Colonic mucosa (tissue), 4 donors: ENCODE measurements around the gene SMPDL3B. TPM values are rescaled to one million over a fixed set of nuclear protein-coding genes. Genes with fewer than 3 reads are reported as not detected.

ENCODE experiments used
- DNase-seq: peaks from one replicate; pipeline ENCODE4 v3.0.0-alpha.2; 2020
- H3K27ac ChIP-seq: fragments of 200-600 bp; one replicate; pipeline ENCODE4 v1.8.0; 2021
- H3K27me3 ChIP-seq: fragments of 200-600 bp; one replicate; pipeline ENCODE4 v1.8.0; 2021
- H3K36me3 ChIP-seq: fragments of 200-600 bp; one replicate; pipeline ENCODE4 v1.8.0; 2021
- H3K4me1 ChIP-seq: fragments of 200-600 bp; one replicate; pipeline ENCODE4 v1.8.0; 2021; ENCODE audit warnings: mild to moderate bottlenecking
- H3K4me3 ChIP-seq: fragments of 200-600 bp; one replicate; pipeline ENCODE4 v1.8.0; 2021
- H3K9ac ChIP-seq, 2 donors: one replicate each; pipeline ENCODE4 v1.7.0; 2013; ENCODE audit warnings: control low read depth in 2 of 2, low read depth in 2 of 2, low read length in 2 of 2
- H3K9me3 ChIP-seq: fragments of 200-600 bp; one replicate; pipeline ENCODE4 v1.8.0; 2021
- CTCF ChIP-seq: fragments of 200-600 bp; IDR thresholded peaks from one replicate; pipeline ENCODE4 v1.8.0; 2022; ENCODE audit warnings: antibody characterized with exemption, mild to moderate bottlenecking
- intact Hi-C: fragments of 100-400 bp; cut with DNase I; formaldehyde crosslinking; loops from one replicate; pipeline ENCODE4 v1.14.1; 2022
- total RNA-seq, 2 donors: library from RNA; stranded (reverse); fragmentation: NEBNext Ultra II Directional in 1 of 2; extraction: Animal tissue kit (Norgen Biotek cat#: 25700) in 1 of 2; gene quantifications; one replicate each; pipeline ENCODE4 v1.2.1, GENCODE V29; 2021
- donor health status: healthy.
- donor health status: DM: no; HTN: no; CAD: no.
- donor health status: DM: no; HTN: no; CAD: no.

The SMPDL3B gene
- total RNA-seq, 2 donors from 2014 or later, result 27.4 to 38.6 TPM

DNA sequence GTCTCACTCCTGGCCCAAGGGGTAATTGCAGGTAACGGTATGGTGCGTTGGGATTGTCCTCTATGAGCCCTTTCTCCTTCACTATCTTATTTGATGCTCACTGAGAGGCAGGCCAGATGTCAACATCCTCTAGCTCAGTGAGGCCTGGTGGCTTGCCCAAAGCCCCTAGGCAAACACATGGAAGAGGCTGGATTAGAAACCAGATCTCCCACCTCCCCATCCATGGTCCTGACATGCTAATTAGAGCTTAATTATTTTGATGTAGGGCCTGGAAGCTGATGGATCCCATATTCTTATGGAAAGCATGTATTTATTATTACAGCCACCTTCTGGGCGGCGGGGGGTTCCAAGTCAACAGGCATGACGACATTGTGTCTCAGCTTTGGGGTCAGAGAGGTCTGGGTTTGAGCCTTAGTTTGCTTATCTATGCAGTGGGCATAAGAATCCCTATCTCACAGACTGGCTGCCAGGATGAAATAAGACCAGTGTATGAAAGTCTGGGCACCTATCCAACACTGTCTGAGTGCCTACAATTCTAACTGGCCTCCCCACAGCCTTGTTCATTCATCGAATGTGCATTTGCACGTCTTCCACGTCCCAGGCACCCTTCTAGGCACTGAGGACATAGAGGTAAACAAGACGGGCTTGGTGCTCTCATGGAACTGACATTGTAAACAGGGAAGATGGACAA is 6.2 kb downstream of the SMPDL3B start:
- no peak for DNase-seq
- Histone ChIP-seq H3K27me3 (no peaks in the 10 kb centered on the region), H3K27ac (no peak overlapping the region), H3K9ac (no peak overlapping the region), H3K4me1 (no peaks in the 10 kb centered on the region), H3K4me3 (no peak overlapping the region), H3K9me3 (no peaks in the 10 kb centered on the region), H3K36me3 (no peaks in the 10 kb centered on the region)
- intact Hi-C loops, result no loop called here
- no peak for TF ChIP-seq CTCF

GRCh38 chr1:27941671-27942540 is 7.1 kb downstream of the SMPDL3B start:
- H3K4me3 ChIP-seq, result no peak overlapping the region
- no peaks in the 10 kb centered on the region for H3K9me3 ChIP-seq
- H3K27me3 ChIP-seq, result no peaks in the 10 kb centered on the region
- no peak for TF ChIP-seq CTCF
- no peak for DNase-seq
- no peaks in the 10 kb centered on the region for H3K36me3 ChIP-seq
- intact Hi-C loops, result no loop called here
- H3K4me1 ChIP-seq, result no peaks in the 10 kb centered on the region
- H3K9ac ChIP-seq, result no peak overlapping the region
- H3K27ac ChIP-seq, result no peak overlapping the region

DNA sequence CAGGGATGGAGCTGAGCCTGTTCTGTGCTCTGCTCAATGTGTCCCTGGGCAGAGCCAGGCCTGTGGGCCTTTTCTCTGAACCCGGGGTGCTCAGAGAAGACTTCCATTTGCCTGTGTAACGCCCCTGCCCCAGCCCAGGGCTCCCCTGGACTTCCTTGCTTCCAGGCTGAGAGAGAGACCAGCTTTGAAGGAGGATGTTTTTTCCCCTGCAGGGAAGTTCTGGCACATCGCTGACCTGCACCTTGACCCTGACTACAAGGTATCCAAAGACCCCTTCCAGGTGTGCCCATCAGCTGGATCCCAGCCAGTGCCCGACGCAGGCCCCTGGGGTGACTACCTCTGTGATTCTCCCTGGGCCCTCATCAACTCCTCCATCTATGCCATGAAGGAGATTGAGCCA is 10.2 kb downstream of the SMPDL3B start:
- Histone ChIP-seq H3K27ac (no peak overlapping the region), H3K9me3 (no peaks in the 10 kb centered on the region), H3K4me3 (no peak overlapping the region), H3K4me1 (no peaks in the 10 kb centered on the region), H3K27me3 (no peaks in the 10 kb centered on the region), H3K36me3 (no peaks in the 10 kb centered on the region), H3K9ac (no peak overlapping the region)
- TF ChIP-seq CTCF, result no peak
- DNase-seq, result no peak
- intact Hi-C loops, result no loop called here

- no peak for DNase-seq
- intact Hi-C loops, result no loop called here
- no peak overlapping the region for H3K4me3 ChIP-seq
- H3K9me3 ChIP-seq, result no peaks in the 10 kb centered on the region
- H3K4me1 ChIP-seq, result no peaks in the 10 kb centered on the region
- TF ChIP-seq CTCF, result no peak
- H3K27ac ChIP-seq, result no peak overlapping the region
- no peak overlapping the region for H3K9ac ChIP-seq
- no peaks in the 10 kb centered on the region for H3K36me3 ChIP-seq
- H3K27me3 ChIP-seq, result no peaks in the 10 kb centered on the region
Observed at GRCh38 chr1:27949027-27949426, 14.2 kb downstream of the SMPDL3B start.

GRCh38 chr1:27951396-27951795 is 16.6 kb downstream of the SMPDL3B start:
- DNase-seq, result peak; percentile 35
- no peaks in the 10 kb centered on the region for H3K9me3 ChIP-seq
- no peaks in the 10 kb centered on the region for H3K27me3 ChIP-seq
- H3K4me1 ChIP-seq, result no peaks in the 10 kb centered on the region
- TF ChIP-seq CTCF, result no peak
- H3K4me3 ChIP-seq, result no peak overlapping the region
- H3K9ac ChIP-seq, result no peak overlapping the region
- intact Hi-C loops, result no loop called here
- H3K27ac ChIP-seq, result peak overlapping the region; percentile 30
- H3K36me3 ChIP-seq, result no peaks in the 10 kb centered on the region
